Loucy (cell line): ENCODE measurements around the gene ACSS2.

ENCODE experiments used
- H2AFZ ChIP-seq: fragments of 200-600 bp; sonication (generic); 2 replicates; pipeline ENCODE4 v1.6.0; 2016; ENCODE audit warnings: antibody characterized with exemption, mild to moderate bottlenecking, low read length, moderate library complexity
- H3F3A ChIP-seq: fragments of 200-600 bp; 2 replicates; pipeline ENCODE4 v1.6.0; 2016; ENCODE audit warnings: antibody characterized with exemption, low read depth, mild to moderate bottlenecking
- H3K27me3 ChIP-seq: fragments of 200-600 bp; sonication (generic); 2 replicates; pipeline ENCODE4 v1.6.1; 2014; ENCODE audit warnings: low read length, mild to moderate bottlenecking; ENCODE audit not compliant: insufficient read depth, poor library complexity, severe bottlenecking
- H3K36me3 ChIP-seq: fragments of 200-600 bp; sonication (generic); 2 replicates; pipeline ENCODE4 v1.6.1; 2016; ENCODE audit warnings: low read length; ENCODE audit not compliant: insufficient read depth
- H3K4me1 ChIP-seq: fragments of 200-600 bp; sonication (generic); 2 replicates; pipeline ENCODE4 v1.5.1; 2014; ENCODE audit warnings: low read length, mild to moderate bottlenecking; ENCODE audit not compliant: insufficient read depth, poor library complexity, severe bottlenecking
- H3K4me2 ChIP-seq: fragments of 200-600 bp; sonication (generic); 2 replicates; pipeline ENCODE4 v1.6.0; 2014; ENCODE audit warnings: antibody characterized with exemption, low read length, low read depth, mild to moderate bottlenecking; ENCODE audit not compliant: poor library complexity, severe bottlenecking
- H3K4me3 ChIP-seq: fragments of 200-600 bp; sonication (generic); 2 replicates; pipeline ENCODE4 v1.5.1; 2014; ENCODE audit warnings: low read length, mild to moderate bottlenecking, mixed read lengths; ENCODE audit not compliant: poor library complexity, severe bottlenecking
- H3K79me2 ChIP-seq: fragments of 200-600 bp; sonication (generic); 2 replicates; pipeline ENCODE4 v1.6.1; 2014; ENCODE audit warnings: low read length; ENCODE audit not compliant: insufficient read depth
- H3K9ac ChIP-seq: fragments of 200-600 bp; sonication (generic); 2 replicates; pipeline ENCODE4 v1.6.0; 2014; ENCODE audit warnings: mild to moderate bottlenecking, low read depth, low read length, moderate library complexity; ENCODE audit not compliant: poor library complexity, severe bottlenecking
- H3K9me2 ChIP-seq: fragments of 200-600 bp; sonication (generic); replicated peaks from 2 replicates; pipeline ENCODE4 v1.6.1; 2016; ENCODE audit warnings: low read depth, low read length, mixed read lengths
- H3K9me3 ChIP-seq: fragments of 200-600 bp; sonication (generic); 2 replicates; pipeline ENCODE4 v1.6.1; 2014; ENCODE audit warnings: mild to moderate bottlenecking, antibody characterized with exemption, low read length, low read depth; ENCODE audit not compliant: insufficient read depth
- H4K20me1 ChIP-seq: fragments of 200-600 bp; sonication (generic); 2 replicates; pipeline ENCODE4 v1.6.0; 2014; ENCODE audit warnings: antibody characterized with exemption, low read length, mild to moderate bottlenecking; ENCODE audit not compliant: insufficient read depth, poor library complexity, severe bottlenecking
- EZH2phosphoT487 ChIP-seq: fragments of 200-600 bp; IDR thresholded peaks from 2 replicates; pipeline ENCODE4 v1.6.1; 2018; ENCODE audit warnings: antibody characterized with exemption, mild to moderate bottlenecking, moderate library complexity, borderline replicate concordance
- TF ChIP-seq, protein P1 (sequence below): fragments of 200-600 bp; sonication (generic); conservative IDR thresholded peaks from 2 replicates; pipeline ENCODE4 v1.5.1; 2014; ENCODE audit warnings: mild to moderate bottlenecking, antibody characterized with exemption, low read length

ACSS2 gene

DNA sequence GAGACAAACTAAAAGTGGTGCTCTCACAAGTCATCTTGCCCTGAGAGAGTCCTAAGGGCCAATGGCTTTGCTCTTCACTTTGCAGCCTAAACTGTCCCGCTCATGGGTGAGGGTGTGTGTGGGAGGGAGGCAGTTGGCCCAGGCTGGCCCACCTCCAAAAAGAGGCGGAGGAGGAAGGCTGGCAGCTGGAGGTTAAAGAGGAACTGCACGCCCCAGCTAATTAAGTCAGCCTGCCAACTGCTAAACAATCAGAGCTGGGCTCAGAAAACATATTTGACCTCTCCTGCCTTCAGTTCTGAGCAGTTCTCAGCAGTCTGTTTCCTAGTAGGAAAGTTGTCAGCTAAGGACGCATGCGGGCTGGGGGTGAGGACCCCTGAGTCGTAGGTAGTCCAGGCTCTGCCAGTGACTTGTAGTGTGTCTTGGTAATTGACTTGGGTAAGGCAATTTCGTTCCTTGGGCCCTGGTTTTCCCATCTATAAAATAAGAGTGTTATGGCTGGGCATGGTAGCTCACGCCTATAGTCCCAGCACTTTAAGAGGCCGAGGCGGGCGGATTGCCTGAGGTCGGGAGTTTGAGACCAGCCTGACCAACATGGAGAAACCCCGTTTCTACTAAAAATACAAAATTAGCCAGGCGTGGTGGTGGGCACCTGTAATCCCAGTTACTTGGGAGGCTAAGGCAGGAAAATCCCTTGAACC is 62.2 kb downstream of the ACSS2 start:
- no peaks in the 10 kb centered on the region for H3F3A ChIP-seq
- H3K4me3 ChIP-seq, result no peak overlapping the region
- H3K4me1 ChIP-seq, result no peaks in the 10 kb centered on the region
- H3K4me2 ChIP-seq, result no peak overlapping the region
- no peaks in the 10 kb centered on the region for H3K79me2 ChIP-seq
- no peaks in the 10 kb centered on the region for H3K9me3 ChIP-seq
- peaks cover 40% of the 10 kb centered on the region; the same call in 1 of the 2 replicates for H3K36me3 ChIP-seq
- TF ChIP-seq, protein P1, sequence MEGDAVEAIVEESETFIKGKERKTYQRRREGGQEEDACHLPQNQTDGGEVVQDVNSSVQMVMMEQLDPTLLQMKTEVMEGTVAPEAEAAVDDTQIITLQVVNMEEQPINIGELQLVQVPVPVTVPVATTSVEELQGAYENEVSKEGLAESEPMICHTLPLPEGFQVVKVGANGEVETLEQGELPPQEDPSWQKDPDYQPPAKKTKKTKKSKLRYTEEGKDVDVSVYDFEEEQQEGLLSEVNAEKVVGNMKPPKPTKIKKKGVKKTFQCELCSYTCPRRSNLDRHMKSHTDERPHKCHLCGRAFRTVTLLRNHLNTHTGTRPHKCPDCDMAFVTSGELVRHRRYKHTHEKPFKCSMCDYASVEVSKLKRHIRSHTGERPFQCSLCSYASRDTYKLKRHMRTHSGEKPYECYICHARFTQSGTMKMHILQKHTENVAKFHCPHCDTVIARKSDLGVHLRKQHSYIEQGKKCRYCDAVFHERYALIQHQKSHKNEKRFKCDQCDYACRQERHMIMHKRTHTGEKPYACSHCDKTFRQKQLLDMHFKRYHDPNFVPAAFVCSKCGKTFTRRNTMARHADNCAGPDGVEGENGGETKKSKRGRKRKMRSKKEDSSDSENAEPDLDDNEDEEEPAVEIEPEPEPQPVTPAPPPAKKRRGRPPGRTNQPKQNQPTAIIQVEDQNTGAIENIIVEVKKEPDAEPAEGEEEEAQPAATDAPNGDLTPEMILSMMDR, result no peak
- no peaks in the 10 kb centered on the region for H3K9me2 ChIP-seq
- no peak overlapping the region for H3K9ac ChIP-seq
- H4K20me1 ChIP-seq, result no peaks in the 10 kb centered on the region
- no peaks in the 10 kb centered on the region for H3K27me3 ChIP-seq
- H2AFZ ChIP-seq, result no peak overlapping the region

DNA sequence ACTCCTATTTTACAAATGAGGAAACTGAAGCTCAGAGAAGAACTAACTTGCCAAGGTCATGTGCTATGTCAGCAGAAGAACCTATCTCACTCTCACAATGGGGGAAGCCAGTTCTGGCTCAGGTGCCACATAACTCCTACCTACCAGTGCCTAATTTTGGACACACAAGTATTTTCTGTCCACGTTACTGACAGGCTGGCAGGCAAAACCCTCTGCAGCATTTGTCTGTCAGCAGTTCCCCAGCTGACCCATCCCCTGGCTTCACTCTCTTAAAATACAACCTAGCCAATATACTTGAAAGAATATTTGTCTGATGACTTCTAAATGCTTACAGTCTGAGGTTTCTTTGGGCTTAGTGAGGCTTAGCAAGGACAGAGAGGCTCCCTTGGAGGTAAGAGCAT is 63.7 kb downstream of the ACSS2 start:
- H3K36me3 ChIP-seq, result peaks cover 42% of the 10 kb centered on the region; the same call in 1 of the 2 replicates

DNA sequence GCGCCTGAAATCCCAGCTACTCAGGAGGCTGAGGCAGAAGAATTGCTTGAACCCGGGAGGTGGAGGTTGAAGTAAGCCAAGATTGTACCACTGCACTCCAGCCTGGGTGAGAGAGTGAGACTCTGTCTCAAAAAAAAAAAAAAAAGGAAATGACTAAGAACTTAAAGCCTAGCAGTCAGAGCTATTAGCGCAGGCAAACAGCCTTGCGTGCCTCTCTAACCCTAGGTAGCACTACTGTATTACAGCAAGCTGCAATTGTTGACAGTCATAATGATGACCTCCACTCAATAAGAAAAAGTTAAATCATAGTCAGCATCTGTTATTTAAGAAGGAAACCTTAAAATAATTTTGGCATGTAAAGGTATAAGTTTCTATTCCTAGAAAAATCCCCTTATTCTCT is 64.8 kb downstream of the ACSS2 start:
- peaks cover 39% of the 10 kb centered on the region; the same call in 1 of the 2 replicates for H3K36me3 ChIP-seq
- H3K79me2 ChIP-seq, result no peaks in the 10 kb centered on the region
- H3K9ac ChIP-seq, result no peak overlapping the region
- H3K27me3 ChIP-seq, result no peaks in the 10 kb centered on the region
- H3K9me2 ChIP-seq, result no peaks in the 10 kb centered on the region
- TF ChIP-seq EZH2phosphoT487, result no peak
- TF ChIP-seq, protein P1, result no peak
- no peak overlapping the region for H3K4me3 ChIP-seq
- H4K20me1 ChIP-seq, result no peaks in the 10 kb centered on the region
- H3K9me3 ChIP-seq, result no peaks in the 10 kb centered on the region
- H3F3A ChIP-seq, result no peaks in the 10 kb centered on the region
- H2AFZ ChIP-seq, result no peak overlapping the region
- H3K4me2 ChIP-seq, result no peak overlapping the region
- no peaks in the 10 kb centered on the region for H3K4me1 ChIP-seq

More for the DNA sequence above, 63.7 kb downstream of the ACSS2 start:
- H2AFZ ChIP-seq, result no peak overlapping the region
- H3K4me2 ChIP-seq, result no peak overlapping the region
- H3K27me3 ChIP-seq, result no peaks in the 10 kb centered on the region
- no peaks in the 10 kb centered on the region for H3K9me2 ChIP-seq
- no peaks in the 10 kb centered on the region for H4K20me1 ChIP-seq
- H3K4me3 ChIP-seq, result no peak overlapping the region
- TF ChIP-seq, protein P1, result no peak
- no peak for TF ChIP-seq EZH2phosphoT487
- H3K4me1 ChIP-seq, result no peaks in the 10 kb centered on the region
- H3K9ac ChIP-seq, result no peak overlapping the region
- H3F3A ChIP-seq, result no peaks in the 10 kb centered on the region
- H3K79me2 ChIP-seq, result no peaks in the 10 kb centered on the region
- no peaks in the 10 kb centered on the region for H3K9me3 ChIP-seq
